D341Med (cell line): ENCODE results near the gene MDH1.
"Not testable (repeated sequence)": the region's sequence is repeated elsewhere in the genome, so short reads cannot be mapped to it uniquely, and the experiment has no call there.

ENCODE experiments used
- DNase-seq: peaks from one replicate; pipeline ENCODE4 v3.0.0; 2012; ENCODE audit warnings: low spot score

Gene MDH1

GRCh38 chr2:63588385-63589147 is at the start of gene MDH1, which contains the start of gene WDPCP:
MDH1 (plus strand) TSS chr2:63588963; CDS start chr2:63589044, 81 bp downstream.
WDPCP (minus strand) TSS chr2:63588477; CDS start chr2:63588271, 206 bp downstream.
- DNase-seq, result peak; percentile 83

- DNase-seq, result no peak
These were observed 49.2 kb upstream of the MDH1 start for GRCh38 chr2:63539416-63540162.

- peak; percentile 25 for DNase-seq
These were observed 44.6 kb upstream of the MDH1 start for GRCh38 chr2:63544017-63544627.

- DNase-seq, result no peak
These were observed 43.7 kb upstream of the MDH1 start for GRCh38 chr2:63545023-63545422.

GRCh38 chr2:63553049-63553448 is 35.7 kb upstream of the MDH1 start:
- no peak for DNase-seq

GRCh38 chr2:63555299-63555698 is 33.5 kb upstream of the MDH1 start:
- DNase-seq, result no peak

GRCh38 chr2:63555931-63556330 is 32.8 kb upstream of the MDH1 start:
- DNase-seq, result no peak

- DNase-seq, result not testable (repeated sequence)
These were observed 30.9 kb upstream of the MDH1 start for GRCh38 chr2:63557819-63558218.

GRCh38 chr2:63558922-63559321 is 29.8 kb upstream of the MDH1 start:
- not testable (repeated sequence) for DNase-seq

GRCh38 chr2:63562751-63563150 is 26.0 kb upstream of the MDH1 start:
- DNase-seq, result no peak

- DNase-seq, result no peak
These were observed 19.0 kb upstream of the MDH1 start for GRCh38 chr2:63569740-63570139.

GRCh38 chr2:63571291-63571690 is 17.5 kb upstream of the MDH1 start:
- DNase-seq, result no peak

- no peak for DNase-seq
These were observed 16.8 kb upstream of the MDH1 start for GRCh38 chr2:63572001-63572400.

GRCh38 chr2:63573026-63573425 is 15.7 kb upstream of the MDH1 start:
- DNase-seq, result not testable (repeated sequence)

GRCh38 chr2:63573726-63574345 is 14.9 kb upstream of the MDH1 start:
- DNase-seq, result not testable (repeated sequence)

GRCh38 chr2:63576546-63576945 is 12.2 kb upstream of the MDH1 start:
- no peak for DNase-seq

- DNase-seq, result no peak
These were observed 10.0 kb upstream of the MDH1 start for GRCh38 chr2:63578767-63579166.

GRCh38 chr2:63580651-63581297 is 8.0 kb upstream of the MDH1 start:
- no peak for DNase-seq

GRCh38 chr2:63581298-63581961 is 7.3 kb upstream of the MDH1 start:
- no peak for DNase-seq

GRCh38 chr2:63582873-63583272 is 5.9 kb upstream of the MDH1 start:
- DNase-seq, result no peak

- DNase-seq, result no peak
These were observed 864 bp upstream of the MDH1 start for GRCh38 chr2:63587814-63588384.
